ENCODE data around the gene EYA2. TPM values are rescaled to one million over a fixed set of nuclear protein-coding genes. Genes with fewer than 3 reads are reported as not detected.
A peak's percentile ranks its signal among the peaks of the same experiment; 100 is the strongest.

Gene EYA2
- total and polyA plus RNA-seq, 12 donors, result 0.26 to 1.9 (median 0.70) TPM

DNA sequence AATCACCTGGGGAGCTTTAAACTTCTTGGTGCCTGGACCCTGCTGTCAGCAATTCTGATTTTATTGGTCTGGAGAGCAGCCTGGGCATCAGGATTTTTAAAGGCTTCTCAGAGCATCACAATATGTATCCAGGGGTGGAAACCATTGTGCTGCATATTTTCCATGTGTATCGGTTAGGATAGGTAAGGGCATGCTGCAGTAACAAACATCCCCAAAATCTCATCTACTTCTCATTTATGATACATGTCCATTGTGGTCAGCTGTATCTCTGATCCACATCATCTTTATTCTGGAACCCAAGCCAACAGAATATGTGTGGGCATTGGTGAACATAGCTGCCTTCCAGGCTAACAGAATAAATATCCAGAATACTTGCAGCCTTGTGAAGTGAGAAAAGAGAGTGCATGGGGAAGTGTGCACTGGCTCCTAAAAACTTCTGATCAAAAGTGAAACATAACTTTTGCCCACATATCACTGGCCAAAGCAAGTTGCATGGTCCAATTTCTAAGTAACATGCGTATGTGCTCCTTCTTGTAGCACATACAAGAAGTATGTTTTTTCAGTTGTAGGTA, 246.8 kb downstream of the EYA2 start:
- TF ChIP-seq CTCF (IDR thresholded peaks at IDR 0.05), result no peak
- Histone ChIP-seq H3K4me3 (no peak overlapping the region), H3K27me3 (no peaks in the 10 kb centered on the region), H3K27ac (no peak overlapping the region), H3K4me1 (peaks cover 0 to 21% (median 0%) of the 10 kb centered on the region in 9 donors), H3K36me3 (no peaks in the 10 kb centered on the region), H3K9me3 (peaks cover 0 to 15% (median 4%) of the 10 kb centered on the region in 11 donors)
- DNase-seq (no peak), ATAC-seq (no peak)
- WGBS, 2 donors, result 97% methylated on average over 2 of the region's 2 CpGs
- intact Hi-C loops (cut with DNase I), result no loop called here

DNA sequence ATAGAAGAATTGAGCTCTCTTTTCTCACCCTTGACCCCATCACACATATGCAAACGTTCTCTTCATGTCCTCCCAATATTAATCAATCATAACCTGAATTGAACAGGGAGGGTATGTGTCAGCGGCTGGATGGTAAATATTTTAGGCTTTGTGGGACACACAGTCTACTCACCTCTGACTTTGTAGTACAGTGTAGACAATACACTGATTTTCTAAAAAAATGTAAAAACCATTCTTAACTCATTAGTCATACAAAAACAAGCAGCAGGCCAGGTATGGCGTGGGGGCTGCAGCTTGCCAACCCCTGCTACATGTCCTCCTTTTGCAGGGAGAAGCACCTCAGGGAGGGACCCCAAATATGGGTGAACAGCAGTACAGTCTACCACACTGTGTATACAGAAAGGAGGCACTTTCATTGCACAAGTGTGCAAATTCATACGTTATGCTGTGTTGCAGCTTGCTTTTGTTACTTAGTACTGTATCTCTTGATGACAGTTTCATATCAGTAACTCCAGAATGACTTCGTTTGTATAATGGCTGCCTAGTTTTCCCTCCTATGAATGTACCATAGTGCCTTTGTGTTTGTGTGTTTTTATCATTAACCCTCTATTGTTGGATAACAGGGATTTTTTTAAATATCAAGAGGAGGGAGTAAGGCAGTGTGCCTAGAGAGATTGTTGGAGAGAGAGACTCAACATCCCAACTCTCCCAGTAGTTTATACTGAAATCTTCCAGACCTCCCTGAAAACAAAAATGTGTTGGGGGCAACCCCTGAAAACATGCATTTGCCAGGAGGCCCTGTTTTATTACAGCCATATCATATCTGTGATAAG, 247.5 kb downstream of the EYA2 start:
- Histone ChIP-seq H3K27ac (no peak overlapping the region), H3K27me3 (no peaks in the 10 kb centered on the region), H3K4me1 (peaks cover 0 to 20% (median 0%) of the 10 kb centered on the region in 9 donors), H3K4me3 (no peak overlapping the region), H3K36me3 (no peaks in the 10 kb centered on the region), H3K9me3 (peaks cover 0 to 15% (median 4%) of the 10 kb centered on the region in 11 donors)
- no peak for DNase-seq
- 66 to 69% methylated on average over 5 of the region's 5 CpGs for whole genome bisulfite sequencing, 2 donors
- ATAC-seq, result peak in 1 of 8 donors; percentile 38
- TF ChIP-seq CTCF (IDR thresholded peaks at IDR 0.05), result no peak
- intact Hi-C loops (cut with DNase I), result no loop called here

- intact Hi-C loops (cut with DNase I), result no loop called here
- H3K27ac ChIP-seq, result peak overlapping the region in 1 of 10 donors; percentile 82
- DNase-seq (no peak), ATAC-seq (peak in 1 of 8 donors; percentile 47)
- no peak for TF ChIP-seq CTCF (IDR thresholded peaks at IDR 0.05)
- no peaks in the 10 kb centered on the region for H3K36me3 ChIP-seq
- H3K4me1 ChIP-seq, result peaks cover 0 to 19% (median 0%) of the 10 kb centered on the region in 9 donors
- H3K4me3 ChIP-seq, result no peak overlapping the region
- H3K9me3 ChIP-seq, result peaks cover 0 to 15% (median 4%) of the 10 kb centered on the region in 11 donors
- 71% methylated on average over 14 of the region's 14 CpGs for WGBS, 2 donors
- H3K27me3 ChIP-seq, result no peaks in the 10 kb centered on the region
Observed at GRCh38 chr20:47142774-47143170, 248.1 kb downstream of the EYA2 start.

- TF ChIP-seq CTCF (IDR thresholded peaks at IDR 0.05), result no peak
- ATAC-seq, result no peak
- no peak overlapping the region for H3K4me3 ChIP-seq
- 79 to 85% methylated on average over 4 of the region's 4 CpGs for WGBS, 2 donors
- H3K36me3 ChIP-seq, result no peaks in the 10 kb centered on the region
- H3K4me1 ChIP-seq, result peaks cover 0 to 19% (median 0%) of the 10 kb centered on the region in 9 donors
- no peak for DNase-seq
- H3K9me3 ChIP-seq, result peaks cover 0 to 15% (median 4%) of the 10 kb centered on the region in 11 donors
- intact Hi-C loops (cut with DNase I), result no loop called here
- no peaks in the 10 kb centered on the region for H3K27me3 ChIP-seq
- H3K27ac ChIP-seq, result peak overlapping the region in 1 of 10 donors; percentile 82
Observed at GRCh38 chr20:47143657-47144056, 249.0 kb downstream of the EYA2 start.
